GM21367 (cell line): Measurements from ENCODE around the gene ATXN1.
"Not testable (repeated sequence)": the region's sequence is repeated elsewhere in the genome, so short reads cannot be mapped to it uniquely, and the experiment has no call there.

Experiments
- ATAC-seq: cut with Tn5 transposase; IDR thresholded peaks from one replicate; pipeline ENCODE4 v1.9.1; 2021; ENCODE audit not compliant: unreplicated experiment

ATXN1 gene

DNA sequence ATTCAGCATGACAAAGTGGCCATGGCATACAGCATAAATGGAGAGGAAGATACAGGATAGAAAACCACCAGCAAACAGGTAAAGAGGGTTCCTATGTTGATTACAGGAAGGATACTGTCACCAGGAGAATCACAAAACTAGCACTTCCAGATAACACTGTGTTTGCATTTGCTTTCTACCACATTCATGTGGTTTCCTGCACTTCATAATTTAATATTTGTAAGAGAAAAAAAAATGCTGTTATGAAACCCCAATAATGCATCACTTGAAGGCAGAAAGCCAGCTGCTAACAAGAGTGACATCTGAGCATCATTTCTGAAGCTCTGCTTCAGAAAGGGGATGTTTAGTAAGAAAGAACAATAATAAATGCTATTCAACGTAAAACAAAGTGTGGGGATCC, 106.6 kb downstream of the ATXN1 start:
- ATAC-seq, result no peak

DNA sequence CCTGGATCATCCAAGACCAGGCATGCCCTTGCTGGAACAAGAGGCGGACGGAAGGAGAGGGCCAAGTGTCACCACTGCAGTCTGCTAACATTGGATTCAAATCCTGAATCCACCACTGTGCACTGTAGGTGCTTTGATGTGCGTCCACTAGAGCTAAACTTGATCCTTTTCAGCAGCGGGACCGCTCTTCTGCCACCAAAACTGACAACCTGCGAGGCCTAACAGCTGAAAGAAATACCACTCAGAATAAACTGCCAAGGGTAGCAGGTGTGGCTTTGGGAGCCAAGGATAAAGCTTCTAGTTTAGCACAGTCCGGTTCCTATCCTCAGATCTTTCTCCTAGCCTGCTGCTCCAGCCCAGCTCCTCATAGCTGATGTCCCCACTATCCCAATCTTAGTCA, 108.0 kb downstream of the ATXN1 start:
- ATAC-seq, result no peak

DNA sequence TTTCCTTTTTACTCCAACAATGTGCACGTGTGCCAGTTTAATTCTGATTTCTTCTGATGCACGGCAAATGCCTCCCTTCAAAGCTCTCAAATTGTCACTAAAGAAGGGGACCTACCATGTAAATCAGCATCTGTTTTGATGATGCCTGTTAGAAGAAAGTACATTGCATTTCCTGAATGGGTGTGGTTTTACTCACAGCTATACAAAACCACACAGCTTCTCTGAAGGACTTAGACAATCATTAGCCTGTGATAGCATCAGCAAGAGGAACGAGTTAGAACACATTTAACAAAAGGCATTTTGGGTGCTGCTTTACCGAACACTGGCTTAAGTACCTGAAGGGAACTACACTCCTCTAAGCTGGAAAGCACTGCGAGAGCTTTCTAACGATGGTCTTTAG, 109.4 kb downstream of the ATXN1 start:
- ATAC-seq, result peak; percentile 75

DNA sequence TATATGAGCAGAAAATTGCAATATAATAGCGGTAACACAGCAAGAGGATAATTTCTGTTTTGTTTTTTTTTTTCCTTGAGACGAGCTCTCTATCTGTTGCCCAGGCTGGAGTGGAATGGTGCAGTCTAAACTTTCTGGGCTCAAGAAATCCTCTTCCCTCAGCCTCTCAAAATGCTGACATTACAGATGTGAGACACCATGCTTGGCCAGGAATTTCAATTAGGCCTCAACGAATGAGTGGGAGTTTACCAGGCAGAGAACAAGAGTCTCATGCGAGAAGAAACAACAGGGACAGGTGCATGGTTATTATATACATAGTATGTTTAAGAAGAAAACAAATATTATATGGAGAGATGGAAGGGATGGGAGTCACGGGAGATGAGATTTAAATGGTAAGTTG, 111.4 kb downstream of the ATXN1 start:
- no peak for ATAC-seq

DNA sequence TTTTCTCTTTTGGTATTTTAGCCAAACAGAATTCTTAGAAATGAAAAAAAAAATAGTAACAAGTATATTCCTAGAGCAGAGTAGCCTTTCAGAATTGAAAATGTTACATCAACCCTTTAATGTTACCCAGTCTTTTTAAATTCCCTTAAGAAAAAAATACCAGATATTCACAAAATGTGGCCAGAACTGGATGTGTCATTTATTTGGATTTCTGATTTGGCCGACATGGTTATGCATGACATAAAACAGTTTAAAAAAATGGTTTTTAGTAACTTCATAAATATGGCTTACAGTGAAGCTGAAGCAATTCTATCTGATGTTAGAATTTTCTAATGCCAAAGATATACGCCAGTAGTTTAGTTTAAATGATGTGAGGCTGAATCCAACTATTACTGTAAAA, 112.0 kb downstream of the ATXN1 start:
- no peak for ATAC-seq

DNA sequence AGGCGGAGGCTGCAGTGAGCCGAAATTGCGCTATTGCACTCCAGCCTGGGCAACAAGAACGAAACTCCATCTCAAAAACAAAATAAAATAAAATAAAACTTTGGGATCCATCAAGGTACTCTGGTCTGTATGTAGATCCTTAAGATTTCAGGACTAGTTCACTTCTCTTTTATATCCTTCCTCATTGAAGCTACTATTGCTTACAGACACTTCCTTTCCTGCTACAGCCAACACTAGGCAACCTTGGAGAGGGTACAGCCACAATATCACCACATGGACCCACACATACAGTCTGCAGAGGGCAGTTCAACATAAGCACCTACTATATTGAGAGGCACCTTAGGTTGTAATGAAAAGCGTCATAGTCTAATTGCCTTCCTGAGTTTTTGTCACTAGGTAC, 113.3 kb downstream of the ATXN1 start:
- ATAC-seq, result no peak

DNA sequence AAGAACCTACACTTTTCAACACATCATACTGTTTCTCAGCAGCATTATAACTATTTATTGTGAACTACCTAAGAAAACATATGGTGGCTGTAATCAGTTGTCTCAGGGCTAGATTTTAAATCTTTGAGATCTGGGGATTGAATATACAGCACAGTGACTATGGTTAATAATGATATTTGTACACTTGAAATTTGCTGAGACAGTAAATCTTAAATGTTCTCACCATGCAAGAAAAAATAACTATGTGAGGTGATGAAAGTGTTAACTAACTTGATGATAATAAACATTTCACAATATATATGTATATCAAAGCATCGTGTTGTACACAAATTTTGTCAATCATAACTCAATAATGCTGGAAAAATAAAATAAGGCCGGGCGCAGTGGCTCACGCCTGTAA, 113.8 kb downstream of the ATXN1 start:
- ATAC-seq, result no peak

DNA sequence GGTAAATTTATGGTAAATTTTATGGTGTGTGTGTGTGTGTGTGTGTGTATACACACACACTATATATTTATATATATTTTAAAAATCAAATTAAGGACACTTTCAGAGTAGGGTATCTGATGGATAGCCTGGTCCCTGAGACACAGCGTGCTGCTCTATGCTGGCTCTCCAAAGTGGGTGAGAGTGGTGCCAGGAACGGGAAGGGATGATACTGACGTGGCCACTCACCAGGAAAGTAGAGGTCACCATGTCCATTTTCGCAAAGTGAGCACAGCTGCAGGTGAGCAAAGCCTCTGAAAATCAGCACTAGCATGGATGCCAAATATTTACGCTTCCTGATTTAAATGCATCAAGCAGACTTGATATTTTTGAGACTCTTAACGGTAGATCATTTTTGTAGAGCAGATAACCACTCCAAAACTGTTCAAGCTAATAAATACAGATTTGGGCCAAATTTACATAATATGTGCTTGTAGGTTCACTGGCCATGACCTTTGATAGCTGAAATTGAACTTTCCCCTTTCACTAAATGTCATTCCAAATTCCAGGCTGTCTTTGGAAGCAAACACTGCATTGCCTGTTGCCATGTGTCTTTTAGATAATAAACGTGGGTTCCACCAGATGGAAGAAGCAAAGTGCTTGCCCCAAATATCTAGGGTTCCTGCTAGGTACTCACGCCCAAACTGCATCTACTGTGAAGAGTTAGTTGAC, 116.6 kb downstream of the ATXN1 start:
- ATAC-seq, result no peak

DNA sequence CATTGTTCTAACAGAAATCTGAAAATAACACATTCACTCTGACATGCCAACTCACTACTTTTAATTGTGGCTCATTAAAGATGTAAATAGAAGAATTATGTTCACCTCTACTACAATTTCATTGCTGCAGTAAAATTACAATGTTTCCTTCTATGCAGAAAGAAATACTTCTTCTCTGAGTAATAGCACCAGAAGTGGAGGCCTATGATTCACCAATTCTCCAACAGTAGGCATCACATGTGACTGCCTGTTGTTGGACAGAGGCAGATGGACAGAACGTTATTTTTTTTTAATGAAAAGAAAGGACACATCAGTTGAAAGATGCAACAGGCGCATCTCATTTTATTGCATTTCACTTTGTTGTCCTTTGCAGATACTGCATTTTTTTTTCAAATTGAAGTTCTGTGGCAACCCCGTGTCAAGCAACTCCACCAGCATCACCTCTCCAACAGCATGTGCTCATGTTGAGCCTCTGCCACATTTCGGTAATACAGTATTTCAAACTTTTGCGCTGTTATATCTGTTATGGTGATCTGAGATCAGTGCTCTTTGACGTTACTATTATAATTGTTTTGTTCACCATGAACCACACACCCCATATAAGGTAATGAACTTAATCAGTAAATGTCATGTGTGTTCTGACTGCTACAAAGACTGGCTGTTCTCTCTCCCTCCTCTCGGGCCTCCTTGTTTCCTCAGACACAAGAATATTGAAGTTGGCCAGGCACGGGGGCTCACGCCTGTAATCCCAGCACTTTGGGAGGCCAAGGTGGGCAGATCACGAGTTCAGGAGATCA, 121.4 kb downstream of the ATXN1 start:
- ATAC-seq, result no peak

DNA sequence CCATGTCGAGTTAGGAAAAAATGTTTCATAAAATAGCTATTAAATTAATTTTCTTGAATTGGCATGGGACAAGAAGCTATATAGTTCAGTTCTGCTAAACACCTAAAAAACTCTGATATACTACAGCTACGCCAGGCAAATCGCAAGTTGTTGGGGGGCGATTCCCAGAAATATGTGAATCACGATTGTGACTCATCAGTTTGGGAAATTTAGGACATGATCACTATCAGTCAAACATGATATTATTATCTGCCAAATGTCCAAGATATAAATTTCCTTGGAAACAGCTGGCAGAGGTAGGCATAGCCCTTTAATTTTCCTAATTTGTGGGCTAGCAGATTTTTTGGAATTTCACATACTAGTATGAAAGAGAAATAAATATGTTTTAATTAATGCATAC, 123.6 kb downstream of the ATXN1 start:
- ATAC-seq, result no peak

DNA sequence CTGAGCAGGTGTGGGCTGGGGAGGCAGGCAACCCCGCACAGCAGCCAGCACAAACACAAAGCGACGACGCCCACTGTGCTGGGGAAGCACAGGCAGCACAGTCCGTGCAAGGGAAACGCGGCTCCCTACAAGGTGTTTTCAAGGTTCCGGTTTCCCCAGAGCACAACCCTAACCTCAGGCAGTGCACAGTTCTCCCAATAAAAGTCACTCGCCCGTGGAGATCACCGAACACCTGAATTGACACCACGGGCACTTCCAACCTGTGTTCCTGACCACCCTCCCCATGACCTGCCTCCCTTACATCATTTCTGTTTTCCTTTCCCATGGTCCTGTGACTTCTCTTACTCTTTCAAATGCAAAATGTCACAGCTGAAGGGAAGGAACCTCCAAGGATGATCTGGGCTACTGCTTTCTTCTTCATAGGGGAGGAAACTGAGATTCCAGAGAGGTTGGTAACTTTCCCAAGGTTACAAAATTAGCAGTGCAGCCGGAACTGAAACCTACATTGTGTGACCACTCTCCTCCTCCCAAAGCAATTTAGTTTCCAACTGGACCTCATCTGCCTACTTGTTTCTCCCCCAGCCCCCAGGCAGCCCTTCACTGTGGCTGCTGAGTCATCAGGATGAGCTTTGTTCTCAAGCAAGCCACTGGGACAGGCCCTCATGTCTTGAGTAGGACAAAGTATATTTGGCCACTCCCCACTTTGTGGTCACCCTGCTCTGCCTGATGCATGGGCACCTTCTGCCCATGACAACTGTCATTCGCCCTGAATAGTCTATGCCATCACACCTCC, 125.3 kb downstream of the ATXN1 start:
- ATAC-seq, result no peak

DNA sequence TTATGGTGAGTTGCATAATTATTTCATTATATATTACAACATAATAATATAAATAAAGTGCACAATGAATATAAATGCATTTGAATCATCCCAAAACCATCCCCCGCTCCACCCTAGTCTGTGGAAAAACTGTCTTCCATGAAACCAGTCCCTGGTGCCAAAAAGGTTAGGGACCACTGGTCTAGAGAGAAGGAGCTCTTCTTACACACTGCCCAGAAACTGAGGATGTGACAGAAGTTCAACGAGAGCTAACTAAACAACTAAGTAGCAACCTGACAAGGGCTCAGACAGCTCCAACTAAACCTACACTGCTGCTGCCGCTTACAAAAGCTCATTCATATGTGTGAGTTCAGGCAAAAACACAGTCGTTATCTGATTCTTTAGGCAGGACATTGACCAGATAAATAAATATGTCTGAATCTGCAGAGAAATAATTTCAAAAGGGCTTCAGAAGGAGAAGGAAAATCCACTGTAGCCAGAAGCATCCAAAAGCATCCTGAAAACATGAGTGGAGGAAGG, 125.9 kb downstream of the ATXN1 start:
- ATAC-seq, result no peak

DNA sequence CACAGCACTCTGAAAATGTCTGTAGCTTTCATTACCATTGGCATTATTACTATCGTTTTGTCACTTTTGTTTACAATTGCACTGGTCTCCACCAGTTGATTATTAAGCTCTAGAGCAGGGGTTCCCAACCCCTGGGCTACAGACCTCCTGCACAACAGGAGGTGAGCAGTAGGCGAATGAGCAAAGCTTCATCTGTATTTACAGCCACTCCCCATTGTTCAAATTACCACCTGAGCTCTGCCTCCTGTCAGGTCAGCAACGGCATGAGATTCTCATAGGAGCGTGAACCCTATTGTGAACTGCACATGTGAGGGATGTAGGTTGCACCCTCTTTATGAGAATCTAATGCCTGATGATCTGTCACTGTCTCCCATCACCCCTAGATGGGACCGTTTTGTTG, 126.4 kb downstream of the ATXN1 start:
- ATAC-seq, result no peak

DNA sequence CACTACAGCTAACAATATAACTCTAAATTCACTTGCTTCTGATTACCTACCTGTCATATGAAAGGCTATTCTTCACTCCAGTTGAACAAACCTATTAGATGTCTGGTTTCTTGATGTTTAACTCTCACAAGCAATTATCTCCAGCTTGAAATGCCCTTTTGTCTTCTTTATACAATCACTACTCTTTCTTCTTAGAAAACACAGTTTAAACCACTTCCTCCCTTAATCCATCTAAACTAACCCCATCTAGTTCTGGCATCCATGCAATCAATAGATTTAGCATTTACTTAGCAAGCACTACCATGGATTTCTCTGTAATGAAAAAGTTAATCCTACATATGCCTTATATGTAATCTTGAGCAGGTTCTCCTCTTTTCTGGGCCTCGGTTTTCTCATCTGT, 127.3 kb downstream of the ATXN1 start:
- no peak for ATAC-seq

DNA sequence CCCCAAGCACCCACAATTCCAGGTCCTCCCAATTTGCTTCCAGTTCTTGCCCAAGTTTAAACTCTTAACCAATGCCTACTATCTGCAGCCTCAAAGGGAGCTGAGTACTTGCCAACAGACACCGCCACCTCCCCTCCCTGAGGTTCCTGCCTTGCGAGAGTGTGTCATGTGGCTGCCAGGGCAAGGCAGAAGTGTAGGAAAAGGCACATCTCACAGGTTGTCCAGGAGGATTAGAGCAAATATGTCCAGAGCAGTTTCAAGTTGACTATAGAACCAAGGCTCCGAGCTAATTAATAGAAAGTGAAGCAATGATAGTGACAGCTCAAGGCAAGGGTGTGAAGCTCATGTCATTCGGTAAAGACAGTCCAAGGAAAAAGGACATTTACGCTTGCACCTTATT, 127.8 kb downstream of the ATXN1 start:
- no peak for ATAC-seq

DNA sequence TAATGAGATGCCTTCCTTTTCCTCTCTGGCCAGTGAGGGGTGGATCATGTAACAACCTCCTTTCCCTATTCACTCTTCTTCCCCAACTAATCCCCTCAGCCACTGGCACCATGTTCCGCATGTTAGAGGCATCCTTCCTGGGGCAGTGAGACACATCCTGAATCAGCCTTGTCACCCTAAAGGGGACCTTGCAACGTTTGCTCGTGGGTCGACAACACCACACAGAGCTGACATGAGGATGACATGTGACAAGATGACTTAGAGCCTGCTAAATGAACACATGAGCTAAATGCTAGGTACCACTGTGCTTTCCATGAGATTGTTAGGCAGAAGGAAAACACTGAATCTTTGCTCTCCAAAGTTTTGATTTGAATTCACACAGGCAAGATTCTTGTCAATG, 129.2 kb downstream of the ATXN1 start:
- ATAC-seq, result no peak

DNA sequence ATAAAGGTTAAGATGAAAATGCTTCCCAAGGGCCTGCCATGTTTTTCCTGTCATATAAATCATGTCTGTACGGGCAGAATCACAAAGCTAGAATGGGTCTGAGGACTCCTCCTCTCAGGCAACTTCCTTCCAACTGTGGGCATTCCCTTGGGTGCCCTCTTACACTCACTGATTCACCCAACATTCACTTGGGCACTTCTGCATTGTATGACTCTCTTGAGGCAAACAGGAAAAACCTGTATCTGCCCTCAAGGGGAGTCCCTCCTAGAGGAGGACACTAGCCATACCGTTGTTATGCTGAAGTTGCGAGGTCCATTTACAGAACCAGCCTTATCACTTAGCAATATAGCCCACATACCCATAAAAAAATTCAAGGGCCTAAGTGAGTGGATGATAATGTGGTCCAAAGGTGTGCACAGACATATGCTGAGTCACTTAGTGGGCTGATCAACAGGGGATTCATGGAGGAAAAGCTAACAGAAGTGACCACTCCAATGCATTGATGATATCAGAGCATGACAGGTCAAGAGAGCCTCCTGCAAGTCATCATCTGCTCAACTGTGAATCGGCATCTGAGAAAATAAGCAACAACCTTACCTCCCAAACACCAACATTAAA, 131.1 kb downstream of the ATXN1 start:
- no peak for ATAC-seq

DNA sequence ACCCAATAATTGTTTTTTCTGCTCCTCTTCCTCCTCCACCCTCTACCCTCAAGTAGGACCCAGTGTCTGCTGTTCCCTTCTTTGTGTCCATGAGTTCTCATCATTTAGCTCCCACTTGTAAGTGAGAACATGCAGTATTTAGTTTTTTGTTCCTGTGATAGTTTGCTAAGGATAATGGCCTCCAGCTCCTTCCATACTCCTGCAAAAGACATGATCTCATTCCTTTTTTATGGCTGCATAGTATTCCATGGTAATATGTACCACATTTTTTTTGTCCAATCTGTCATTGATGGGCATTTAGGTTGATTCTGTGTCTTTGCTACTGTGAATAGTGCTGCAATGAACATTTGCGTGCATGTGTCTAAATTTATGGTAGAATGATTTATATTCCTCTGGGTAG, 132.7 kb downstream of the ATXN1 start:
- ATAC-seq, result not testable (repeated sequence)

DNA sequence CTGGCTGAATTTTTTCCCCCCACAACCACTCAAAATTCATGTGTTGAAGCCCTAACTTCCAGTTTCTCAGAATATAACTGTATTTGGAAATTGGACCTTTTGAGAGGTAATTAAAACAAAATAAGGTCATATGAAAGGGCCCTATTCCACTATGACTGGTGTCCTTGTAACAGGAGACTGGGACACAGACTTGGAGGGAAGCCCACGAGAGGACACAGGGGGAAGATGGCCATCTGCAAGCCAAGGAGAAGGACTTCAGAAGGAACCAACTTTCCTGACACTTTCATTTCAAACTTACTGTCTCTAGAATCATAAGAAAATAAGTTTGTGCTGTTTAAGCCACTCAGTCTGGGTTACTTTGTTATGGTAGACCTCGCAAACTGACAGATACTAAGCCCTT, 134.6 kb downstream of the ATXN1 start:
- ATAC-seq, result no peak

DNA sequence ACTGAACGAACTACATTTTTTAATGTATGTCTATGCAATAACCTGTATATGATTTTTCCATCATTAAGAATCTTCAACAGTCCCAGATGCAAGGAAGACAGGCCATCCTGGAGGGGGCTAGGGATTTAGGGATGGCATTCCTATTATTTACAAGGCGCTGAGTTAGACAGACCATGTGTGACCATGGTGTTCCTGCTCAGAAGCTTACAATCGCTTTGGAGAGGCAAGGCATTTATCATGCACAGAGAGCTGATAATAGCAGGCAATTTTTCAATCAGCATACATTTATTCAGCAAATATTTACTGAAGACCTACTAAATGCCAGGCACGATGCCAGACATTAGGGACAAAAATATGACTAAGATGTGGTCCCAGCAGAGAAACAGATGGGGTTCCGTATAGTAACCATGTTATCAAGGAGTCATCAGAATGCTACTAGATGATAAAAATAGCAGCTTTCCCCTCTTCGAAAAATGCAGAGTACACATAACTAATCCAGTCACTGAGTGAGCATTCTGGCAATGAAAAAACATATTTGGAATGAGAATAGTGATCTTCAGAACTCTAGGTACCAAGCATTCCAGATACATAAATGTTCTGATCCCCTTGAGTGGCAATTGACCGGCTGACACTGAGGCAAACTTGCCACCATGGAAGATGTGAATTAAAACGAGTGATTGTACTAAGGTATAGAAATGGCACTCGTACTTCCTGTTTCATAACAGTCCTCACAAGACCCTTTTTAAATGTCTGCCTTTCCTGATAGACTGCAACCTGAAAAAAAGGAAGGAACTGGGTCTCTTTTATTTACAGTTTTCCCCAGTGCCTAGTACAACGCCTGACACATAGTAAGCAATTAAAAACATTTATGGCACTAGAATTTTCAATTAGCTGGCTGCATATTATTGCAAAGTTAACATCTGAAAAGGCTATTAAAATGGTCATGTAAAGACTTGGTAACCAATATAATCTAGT, 135.7 kb downstream of the ATXN1 start:
- no peak for ATAC-seq
